ENCODE measurements around the gene MAJIN.

Gene MAJIN

DNA sequence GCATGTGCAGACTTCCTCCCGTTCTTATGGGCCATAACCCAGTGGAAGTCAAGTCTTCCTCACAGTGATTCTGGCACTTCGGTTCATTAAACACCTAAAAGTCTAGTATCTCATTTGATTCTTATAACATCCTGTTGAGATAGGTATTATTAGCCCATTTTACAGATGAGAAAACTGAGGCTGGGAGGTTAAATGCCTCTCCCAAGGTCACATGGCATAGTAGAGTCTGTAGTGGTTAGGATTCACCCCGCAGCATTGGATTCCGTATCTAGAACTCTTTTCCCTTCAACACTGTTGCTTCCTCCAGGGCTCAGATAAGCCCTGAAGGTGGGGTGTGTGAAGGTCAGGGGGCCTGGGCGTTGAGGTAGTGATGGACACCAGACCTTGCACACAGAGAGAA, 39.6 kb downstream of the MAJIN start:
- DNase-seq: no peak

DNA sequence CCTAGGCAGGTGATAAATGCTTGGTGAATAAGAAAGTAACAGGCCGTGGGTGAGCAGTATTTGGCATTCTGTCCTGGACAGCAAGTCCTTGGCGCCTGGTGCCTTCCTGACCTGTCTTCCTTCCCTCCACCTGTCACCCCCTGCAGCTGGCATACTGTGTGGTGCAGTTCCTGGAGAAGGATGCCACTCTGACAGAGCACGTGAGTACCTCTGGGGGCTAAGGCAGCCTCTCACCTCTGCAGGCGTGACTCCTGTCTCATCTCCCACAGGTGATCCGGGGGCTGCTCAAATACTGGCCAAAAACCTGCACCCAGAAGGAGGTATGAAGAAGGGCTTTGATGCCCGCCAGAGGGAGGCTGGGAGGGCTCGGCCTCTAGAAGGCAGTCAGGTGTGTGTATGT, 40.6 kb downstream of the MAJIN start:
- DNase-seq: no peak

GRCh38 chr11:64930340-64930739, 41.6 kb downstream of the MAJIN start:
- DNase-seq: no peak

GRCh38 chr11:64929625-64930024, 42.3 kb downstream of the MAJIN start:
- no peak for DNase-seq

DNA sequence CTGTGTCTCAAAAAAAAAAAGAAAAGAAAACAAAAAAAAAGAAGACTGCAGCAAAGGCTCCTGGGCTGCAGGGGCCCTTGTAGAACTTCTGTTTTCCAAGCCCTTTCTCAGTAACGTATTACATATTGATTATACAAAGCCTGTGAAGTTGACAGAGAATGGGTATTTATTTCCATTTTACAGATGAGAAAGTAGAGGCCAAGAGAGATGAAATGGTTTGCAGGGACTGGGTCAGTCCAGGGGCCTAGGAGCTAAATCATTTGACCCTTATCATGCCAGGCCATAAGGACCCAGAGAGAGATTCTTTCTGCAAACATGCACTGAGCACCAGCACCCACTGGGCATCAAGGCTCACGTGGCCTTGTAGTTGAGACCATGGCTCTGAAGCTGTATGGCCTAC, 43.0 kb downstream of the MAJIN start:
- DNase-seq: no peak

DNA sequence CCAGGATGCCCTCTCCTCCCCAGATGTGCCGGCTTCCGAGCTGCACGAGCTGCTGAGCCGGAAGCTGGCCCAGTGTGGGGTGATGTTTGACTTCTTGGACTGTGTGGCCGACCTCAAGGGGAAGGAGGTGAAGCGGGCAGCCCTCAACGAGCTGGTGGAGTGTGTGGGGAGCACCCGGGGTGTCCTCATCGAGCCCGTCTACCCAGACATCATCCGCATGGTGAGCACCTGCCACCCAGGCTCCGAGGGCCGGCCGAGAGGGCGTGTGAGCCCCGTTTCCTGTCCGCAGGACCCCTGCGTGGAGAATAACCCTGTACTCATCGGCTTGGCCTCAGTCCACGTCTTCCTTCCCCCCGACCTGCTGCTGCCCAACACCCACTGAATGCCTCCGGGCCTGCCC, 45.2 kb downstream of the MAJIN start:
- no peak for DNase-seq

- no peak for DNase-seq
Measured at GRCh38 chr11:64925536-64926436, 46.1 kb downstream of the MAJIN start.

GRCh38 chr11:64924910-64925284, 47.0 kb downstream of the MAJIN start:
- DNase-seq: no peak

DNA sequence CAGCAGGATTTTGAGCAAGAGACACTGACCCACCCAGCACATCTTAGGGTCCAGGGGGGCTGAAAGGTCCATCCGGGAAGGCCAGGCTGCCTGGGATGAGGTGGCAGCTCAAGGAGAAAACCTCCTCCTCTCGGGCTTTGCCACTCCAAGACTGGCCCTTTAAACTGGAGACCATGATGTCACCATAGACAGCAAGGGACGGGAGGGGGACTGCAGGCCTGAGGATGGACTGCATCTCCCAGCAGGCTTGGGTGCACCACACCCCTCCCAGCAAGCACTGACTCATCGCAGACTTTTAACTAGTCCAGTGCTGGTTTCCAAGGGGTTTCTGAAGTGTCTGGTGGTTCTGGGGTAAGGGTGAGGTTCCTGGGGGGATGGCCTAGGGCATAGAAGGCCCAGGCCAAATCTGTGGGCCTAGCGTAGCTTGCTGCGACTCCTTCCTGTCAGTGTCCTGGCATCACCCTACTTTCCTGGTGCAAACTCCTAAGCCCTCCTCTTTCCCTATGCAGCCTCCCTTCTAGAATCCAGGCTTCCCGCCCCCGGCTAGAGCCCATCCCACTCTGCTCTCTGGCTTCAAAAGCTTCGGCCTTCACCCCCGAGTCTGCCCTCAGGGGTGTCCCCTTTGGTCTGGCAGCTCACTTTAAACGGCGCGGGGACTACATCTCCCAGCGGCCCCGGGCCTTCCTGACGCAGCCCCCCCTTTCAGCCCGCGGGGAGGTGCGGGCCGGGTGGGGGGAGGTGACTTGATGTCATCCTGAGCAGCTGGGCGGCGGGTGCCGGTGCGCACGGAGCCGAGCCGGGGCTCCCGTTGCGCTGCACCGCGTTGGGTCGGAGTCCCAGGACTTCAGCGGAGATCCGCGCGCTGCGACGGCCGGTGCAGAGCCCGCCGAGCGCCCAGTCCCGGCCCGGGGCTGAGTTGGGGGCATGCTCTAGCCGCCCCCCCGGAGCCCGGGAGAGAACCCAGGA, 47.7 kb downstream of the MAJIN start, which contains the start of gene PPP2R5B:
Gene PPP2R5B, plus strand, starts transcription at position 746 of the 966 bp plus-strand sequence. CDS start 1,046 bp downstream, outside the sequence.
- peak; percentile 89 for DNase-seq

- no peak for DNase-seq
Measured at GRCh38 chr11:64923151-64923661, 48.7 kb downstream of the MAJIN start.

GRCh38 chr11:64921384-64921783, 50.5 kb downstream of the MAJIN start:
- DNase-seq: no peak

- no peak for DNase-seq
Measured at GRCh38 chr11:64920124-64920523, 51.8 kb downstream of the MAJIN start.

DNA sequence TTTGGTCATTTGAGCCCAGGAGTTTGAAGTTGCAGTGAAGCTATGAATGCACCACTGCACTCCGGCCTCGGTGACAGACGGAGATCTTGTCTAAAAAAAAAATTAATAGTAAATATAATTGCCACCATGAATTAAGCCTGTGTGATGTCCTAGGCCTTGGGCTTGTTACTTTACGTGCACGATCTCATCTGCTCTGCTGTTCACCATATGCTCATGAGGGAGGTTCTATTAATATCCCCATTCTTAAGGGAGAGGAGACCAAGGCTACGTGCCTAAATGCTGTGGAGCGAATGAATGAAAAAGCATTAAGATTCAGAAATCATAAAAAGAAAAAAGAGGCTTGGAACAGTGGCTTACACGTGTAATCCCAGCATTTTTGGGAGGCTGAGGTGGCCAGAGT, 52.3 kb downstream of the MAJIN start:
- DNase-seq: no peak

- no peak for DNase-seq
Measured at GRCh38 chr11:64918017-64918416, 53.9 kb downstream of the MAJIN start.

- no peak for DNase-seq
Measured at GRCh38 chr11:64917663-64917995, 54.3 kb downstream of the MAJIN start.

DNA sequence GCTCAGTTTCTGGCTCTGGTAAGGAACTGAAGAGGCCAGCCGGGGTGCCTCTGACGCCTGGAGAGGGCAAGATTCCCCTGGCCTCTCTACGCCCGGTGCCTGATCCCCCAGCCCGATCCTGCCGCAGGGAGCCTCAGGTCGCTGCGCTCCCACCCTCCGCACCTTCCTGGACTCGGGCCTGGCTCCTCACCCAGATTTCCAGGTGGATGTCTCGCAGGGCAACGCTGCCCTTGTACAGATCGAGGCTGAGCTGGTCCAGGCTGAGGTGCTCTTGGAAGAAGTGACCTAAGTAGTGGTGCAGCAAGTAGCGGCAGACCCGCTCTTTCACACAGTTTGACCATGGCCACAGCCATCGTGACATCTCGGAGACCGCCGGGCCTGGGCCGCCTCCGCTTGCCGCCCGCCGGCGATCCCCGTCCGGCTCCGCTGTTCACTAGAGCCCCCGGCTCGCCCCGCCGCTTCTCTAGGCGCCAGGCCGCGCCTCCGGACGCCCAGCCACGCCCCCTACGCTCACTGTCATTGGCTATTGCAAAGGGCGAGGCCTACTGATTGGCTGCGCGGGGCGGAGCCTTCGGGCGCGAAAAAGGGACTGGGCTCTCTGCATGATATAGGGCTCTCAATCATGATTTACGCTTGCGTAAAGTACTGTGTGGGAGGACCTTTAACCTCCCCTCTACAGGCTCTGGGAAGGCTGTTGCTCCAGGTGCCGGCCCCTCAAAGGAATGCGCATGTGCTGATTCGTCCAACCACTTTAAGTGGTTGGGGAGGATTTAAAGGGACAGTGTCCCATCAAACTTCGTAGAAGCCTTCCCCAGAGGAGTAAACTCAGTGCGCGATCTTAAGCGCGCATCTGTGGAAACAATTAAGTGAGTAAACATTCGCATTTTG, 54.9 kb downstream of the MAJIN start, which contains the start of gene ATG2A:
Gene ATG2A, minus strand, starts transcription at position 435 of the 888 bp plus-strand sequence. Its CDS starts 74 bp downstream, at position 361.
- peak; percentile 91 for DNase-seq

DNA sequence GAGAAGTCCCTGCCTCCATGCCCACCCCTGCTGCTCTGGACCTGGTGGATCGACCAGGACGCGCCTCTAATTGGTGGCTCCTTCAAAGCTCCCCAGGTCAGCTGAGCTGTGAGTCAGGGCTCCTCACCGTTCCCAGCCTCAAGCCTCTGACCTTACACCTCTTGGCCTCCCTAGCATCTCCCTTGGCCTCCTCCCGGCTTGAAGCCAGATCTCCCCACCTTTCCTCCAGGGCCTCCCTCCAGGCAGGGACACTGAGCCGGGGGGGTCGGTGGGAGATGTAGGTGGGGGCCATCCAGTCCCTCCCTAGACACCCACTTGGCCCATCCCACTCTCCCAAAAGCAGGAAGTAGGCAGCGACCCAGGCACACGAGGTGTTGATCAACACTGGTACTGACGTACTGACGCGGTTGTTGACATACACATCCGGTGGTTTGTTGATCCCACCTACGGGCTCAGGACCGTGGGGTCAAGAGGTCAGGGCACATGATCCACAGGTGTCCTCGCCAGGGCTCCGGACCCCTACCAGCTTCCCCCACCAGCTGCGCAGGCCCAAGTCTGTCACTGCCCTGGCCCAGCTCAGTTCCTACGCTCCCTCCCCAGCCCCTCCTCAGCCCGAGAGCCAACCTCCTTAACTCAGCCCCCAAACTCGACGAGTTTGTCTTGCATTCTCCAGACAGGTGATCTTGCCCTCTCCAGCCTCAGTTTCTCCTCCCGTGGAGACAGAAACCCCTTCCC, 55.7 kb downstream of the MAJIN start:
- no peak for DNase-seq

- DNase-seq: no peak
Measured at GRCh38 chr11:64915376-64915887, 56.5 kb downstream of the MAJIN start.

DNA sequence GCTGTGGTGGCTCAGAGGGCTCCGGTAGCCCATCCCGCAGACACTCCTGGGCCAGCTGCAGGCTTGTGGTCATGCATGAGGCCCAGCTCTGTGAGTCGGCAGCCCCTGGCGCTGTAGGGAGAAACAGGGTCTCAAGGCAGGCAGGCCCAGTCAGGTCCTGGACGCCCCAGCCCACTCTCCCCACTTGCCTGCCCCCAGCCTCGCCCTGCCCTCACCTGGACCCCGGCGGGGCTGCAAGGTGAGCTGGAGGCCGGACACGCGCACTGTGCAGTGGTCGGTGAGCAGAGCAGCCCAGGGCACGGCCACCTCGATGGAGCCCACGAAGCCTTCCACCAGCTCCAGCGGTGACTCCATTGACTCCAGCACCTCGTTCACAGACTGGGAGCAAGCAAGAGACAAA, 57.8 kb downstream of the MAJIN start:
- DNase-seq: no peak

- DNase-seq: no peak
Measured at GRCh38 chr11:64913171-64913727, 58.7 kb downstream of the MAJIN start.

Data from right kidney (tissue), 1 donor.